Choroid plexus epithelial cell (primary cell): Measurements from ENCODE around the gene ADH6.
"Not testable (repeated sequence)": the region's sequence is repeated elsewhere in the genome, so short reads cannot be mapped to it uniquely, and the experiment has no call there.

ENCODE experiments used
- DNase-seq: peaks from one replicate; pipeline ENCODE4 v3.0.0-alpha.2; 2010; ENCODE audit warnings: low read depth
- H3K4me3 ChIP-seq: 2 replicates; pipeline ENCODE4 v1.5.1; 2011; ENCODE audit warnings: low read depth, mild to moderate bottlenecking, control low read depth, low read length, moderate library complexity
- TF ChIP-seq, protein P1 (sequence below): conservative IDR thresholded peaks from 2 replicates; pipeline ENCODE4 v1.5.1; 2011; ENCODE audit warnings: low read depth, mild to moderate bottlenecking, control low read depth, inconsistent platforms, low read length, moderate library complexity

The ADH6 gene

GRCh38 chr4:99219072-99219471 is at the start of gene ADH6:
Gene ADH6, minus strand, starts transcription at chr4:99219246. Its CDS starts 94 bp downstream, at chr4:99219152.
- TF ChIP-seq, protein P1, sequence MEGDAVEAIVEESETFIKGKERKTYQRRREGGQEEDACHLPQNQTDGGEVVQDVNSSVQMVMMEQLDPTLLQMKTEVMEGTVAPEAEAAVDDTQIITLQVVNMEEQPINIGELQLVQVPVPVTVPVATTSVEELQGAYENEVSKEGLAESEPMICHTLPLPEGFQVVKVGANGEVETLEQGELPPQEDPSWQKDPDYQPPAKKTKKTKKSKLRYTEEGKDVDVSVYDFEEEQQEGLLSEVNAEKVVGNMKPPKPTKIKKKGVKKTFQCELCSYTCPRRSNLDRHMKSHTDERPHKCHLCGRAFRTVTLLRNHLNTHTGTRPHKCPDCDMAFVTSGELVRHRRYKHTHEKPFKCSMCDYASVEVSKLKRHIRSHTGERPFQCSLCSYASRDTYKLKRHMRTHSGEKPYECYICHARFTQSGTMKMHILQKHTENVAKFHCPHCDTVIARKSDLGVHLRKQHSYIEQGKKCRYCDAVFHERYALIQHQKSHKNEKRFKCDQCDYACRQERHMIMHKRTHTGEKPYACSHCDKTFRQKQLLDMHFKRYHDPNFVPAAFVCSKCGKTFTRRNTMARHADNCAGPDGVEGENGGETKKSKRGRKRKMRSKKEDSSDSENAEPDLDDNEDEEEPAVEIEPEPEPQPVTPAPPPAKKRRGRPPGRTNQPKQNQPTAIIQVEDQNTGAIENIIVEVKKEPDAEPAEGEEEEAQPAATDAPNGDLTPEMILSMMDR: no peak
- H3K4me3 ChIP-seq: no peak within 1 kb of the TSS
- DNase-seq: no peak

DNA sequence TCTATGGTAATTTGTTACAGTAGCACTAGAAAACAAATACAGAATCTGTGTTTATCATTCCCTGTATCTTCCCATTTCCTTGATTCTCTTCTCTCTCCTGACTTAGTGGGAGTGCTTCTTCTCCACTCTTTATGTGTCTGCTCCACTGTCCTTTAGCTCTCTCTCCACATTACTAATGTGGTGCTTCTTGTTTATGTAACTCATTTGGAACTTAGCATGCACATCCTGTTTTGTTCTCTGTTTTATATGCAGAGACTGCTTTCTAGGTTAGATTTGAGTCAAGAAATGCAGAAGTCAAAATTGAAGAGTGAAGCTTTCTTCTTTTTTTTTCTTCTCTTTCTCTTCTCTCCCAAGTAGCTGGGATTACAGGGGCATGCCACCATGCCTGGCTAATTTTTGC is 45.9 kb upstream of the ADH6 start:
- no peak for DNase-seq
- no peak overlapping the region for H3K4me3 ChIP-seq
- TF ChIP-seq, protein P1: no peak

GRCh38 chr4:99252746-99253145 is 33.7 kb upstream of the ADH6 start:
- no peak overlapping the region for H3K4me3 ChIP-seq
- DNase-seq: no peak
- TF ChIP-seq, protein P1: no peak

GRCh38 chr4:99248714-99249113 is 29.7 kb upstream of the ADH6 start:
- TF ChIP-seq, protein P1: no peak
- DNase-seq: peak; percentile 25
- H3K4me3 ChIP-seq: no peak overlapping the region

GRCh38 chr4:99235955-99236354 is 16.9 kb upstream of the ADH6 start:
- no peak overlapping the region for H3K4me3 ChIP-seq
- DNase-seq: no peak
- TF ChIP-seq, protein P1: no peak

- TF ChIP-seq, protein P1: no peak
- no peak overlapping the region for H3K4me3 ChIP-seq
- no peak for DNase-seq
Observed at GRCh38 chr4:99234331-99235010, 15.4 kb upstream of the ADH6 start.

GRCh38 chr4:99233397-99233796 is 14.4 kb upstream of the ADH6 start:
- H3K4me3 ChIP-seq, DNase-seq: not testable (repeated sequence)

DNA sequence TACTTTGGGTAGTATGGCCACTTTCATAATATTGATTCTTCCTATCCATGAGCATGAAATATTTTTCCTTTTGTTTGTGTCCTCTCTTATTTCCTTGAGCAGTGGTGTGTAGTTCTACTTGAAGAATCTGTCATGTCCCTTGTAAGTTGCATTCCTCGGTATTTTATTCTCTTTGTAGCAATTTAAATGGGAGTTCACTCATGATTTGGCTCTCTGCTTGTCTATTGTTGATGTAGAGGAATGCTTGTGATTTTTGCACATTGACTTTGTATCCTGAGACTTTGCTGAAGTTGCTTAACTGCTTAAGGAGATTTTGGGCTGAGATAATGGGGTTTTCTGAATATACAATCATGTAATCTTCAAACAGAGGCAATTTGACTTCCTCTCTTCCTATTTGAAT is 9.7 kb upstream of the ADH6 start:
- not testable (repeated sequence) for H3K4me3 ChIP-seq

GRCh38 chr4:99227646-99228045 is 8.6 kb upstream of the ADH6 start:
- not testable (repeated sequence) for DNase-seq, H3K4me3 ChIP-seq

More for the DNA sequence above, 9.7 kb upstream of the ADH6 start:
- not testable (repeated sequence) for DNase-seq
